Measurements from ENCODE around the gene FLRT1. TPM values are rescaled to one million over a fixed set of nuclear protein-coding genes. Genes with fewer than 3 reads are reported as not detected.

FLRT1 gene
- 0.06 TPM for polyA plus RNA-seq (2012; ENCODE audit: missing spikeins)

DNA sequence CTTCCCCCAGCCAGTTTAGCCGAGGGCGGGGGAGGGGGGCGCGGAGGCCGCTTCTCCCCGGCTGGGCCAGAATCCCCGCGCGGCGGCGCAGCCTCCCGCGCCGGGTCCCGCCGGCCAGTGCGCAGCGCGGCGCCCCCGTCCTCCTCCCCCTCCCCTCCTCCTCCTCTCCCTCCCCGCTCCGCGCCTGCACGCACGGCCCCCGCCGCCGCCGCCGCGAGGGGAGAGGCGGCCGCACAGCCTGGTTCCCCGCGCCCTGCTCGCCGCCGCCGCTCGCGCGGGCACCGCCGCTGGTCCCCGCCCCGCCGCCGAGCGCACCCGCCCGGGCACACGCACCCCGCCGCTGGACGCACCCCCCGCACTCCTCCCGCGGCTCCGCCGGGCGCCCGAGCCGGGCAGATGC lies at the start of gene FLRT1:
Gene FLRT1, plus strand, starts transcription at position 356 of the 400 bp plus-strand sequence. CDS start 80,337 bp downstream, outside the sequence.
- FAIRE-seq (no peak), DNase-seq (ENCODE audit: insufficient read length) (no peak)
- TF ChIP-seq POLR2A (IDR thresholded peaks at IDR 0.05; ENCODE audit: low read depth, low read length) (no peak), POLR2AphosphoS5 (IDR thresholded peaks at IDR 0.05; ENCODE audit: low read depth, low read length) (no peak), TAF1 (IDR thresholded peaks at IDR 0.05; ENCODE audit: borderline replicate concordance, low read depth, low read length) (no peak)

GRCh38 chr11:63986156-63986931 lies 49.4 kb upstream of the FLRT1 start, which contains the start of gene OTUB1:
Gene OTUB1 (plus strand): TSS chr11:63986438. CDS start chr11:63986457, 19 bp downstream.
- FAIRE-seq (peak; percentile 100), DNase-seq (ENCODE audit: insufficient read length) (peak; percentile 98)
- TF ChIP-seq POLR2AphosphoS5 (IDR thresholded peaks at IDR 0.05; ENCODE audit: low read depth, low read length) (peak; percentile 82), POLR2A (IDR thresholded peaks at IDR 0.05; ENCODE audit: low read depth, low read length) (peak; percentile 89), TAF1 (IDR thresholded peaks at IDR 0.05; ENCODE audit: borderline replicate concordance, low read depth, low read length) (peak; percentile 95)

DNA sequence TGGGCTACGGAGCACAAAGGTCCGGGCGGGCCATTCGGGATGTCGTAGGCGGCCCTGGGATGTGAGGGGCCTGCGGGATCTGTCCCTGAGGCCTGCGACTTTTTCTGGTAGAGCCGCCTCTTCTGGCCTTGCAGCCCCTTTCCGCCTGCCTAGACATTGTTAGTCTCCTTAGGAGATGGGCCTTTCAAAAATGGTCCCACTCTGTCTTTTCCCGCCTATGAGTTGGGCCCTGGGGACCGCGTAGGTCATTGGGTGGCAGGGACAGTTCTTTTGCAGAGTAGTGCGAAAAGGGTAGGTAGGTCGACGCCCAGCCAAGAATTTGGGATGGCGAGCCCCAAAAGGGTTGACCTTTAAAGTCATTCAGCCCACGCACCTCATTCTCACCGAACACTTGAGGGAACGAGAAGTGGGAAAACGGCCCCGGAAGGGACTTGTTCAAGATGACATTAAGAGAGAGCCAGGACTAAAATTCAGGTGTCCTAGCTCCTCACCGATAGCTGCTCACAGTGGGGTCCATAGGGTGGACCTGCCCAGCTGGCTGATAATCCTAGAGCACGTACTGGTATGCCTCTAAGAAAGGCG lies 48.7 kb upstream of the FLRT1 start:
- FAIRE-seq (no peak), DNase-seq (ENCODE audit: insufficient read length) (no peak)
- TF ChIP-seq TAF1 (IDR thresholded peaks at IDR 0.05; ENCODE audit: borderline replicate concordance, low read depth, low read length) (no peak), POLR2AphosphoS5 (IDR thresholded peaks at IDR 0.05; ENCODE audit: low read depth, low read length) (no peak), POLR2A (IDR thresholded peaks at IDR 0.05; ENCODE audit: low read depth, low read length) (no peak)

- no peak for DNase-seq (ENCODE audit: insufficient read length)
- TF ChIP-seq POLR2A (IDR thresholded peaks at IDR 0.05; ENCODE audit: low read depth, low read length) = no peak
- no peak for TF ChIP-seq TAF1 (IDR thresholded peaks at IDR 0.05; ENCODE audit: borderline replicate concordance, low read depth, low read length)
- no peak for TF ChIP-seq POLR2AphosphoS5 (IDR thresholded peaks at IDR 0.05; ENCODE audit: low read depth, low read length)
Measured at GRCh38 chr11:63991558-63991957, 44.2 kb upstream of the FLRT1 start.

DNA sequence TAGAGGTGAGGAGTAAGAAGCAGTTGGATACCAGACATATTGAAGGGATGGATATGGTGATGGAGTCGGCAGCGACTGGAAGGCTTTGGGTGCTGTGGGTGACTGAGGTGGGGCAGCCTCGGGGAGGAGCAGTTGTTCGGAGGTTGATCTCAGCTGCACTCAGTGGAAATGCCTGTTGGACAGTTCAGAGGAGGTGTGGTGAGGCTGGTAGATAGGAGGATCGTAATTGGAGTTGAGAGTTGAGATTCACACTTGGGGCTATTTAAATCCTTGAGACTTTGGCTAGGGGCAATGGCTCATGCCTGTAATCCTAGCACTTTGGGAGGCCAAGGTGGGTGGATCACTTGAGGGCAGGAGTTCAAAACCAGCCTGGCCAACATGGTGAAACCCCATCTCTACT lies 42.6 kb upstream of the FLRT1 start:
- no peak for DNase-seq (ENCODE audit: insufficient read length)
- no peak for FAIRE-seq
- TF ChIP-seq POLR2AphosphoS5 (IDR thresholded peaks at IDR 0.05; ENCODE audit: low read depth, low read length) = no peak
- no peak for TF ChIP-seq POLR2A (IDR thresholded peaks at IDR 0.05; ENCODE audit: low read depth, low read length)
- TF ChIP-seq TAF1 (IDR thresholded peaks at IDR 0.05; ENCODE audit: borderline replicate concordance, low read depth, low read length) = no peak

More at GRCh38 chr11:63991558-63991957, 44.2 kb upstream of the FLRT1 start:
- no peak for FAIRE-seq

DNA sequence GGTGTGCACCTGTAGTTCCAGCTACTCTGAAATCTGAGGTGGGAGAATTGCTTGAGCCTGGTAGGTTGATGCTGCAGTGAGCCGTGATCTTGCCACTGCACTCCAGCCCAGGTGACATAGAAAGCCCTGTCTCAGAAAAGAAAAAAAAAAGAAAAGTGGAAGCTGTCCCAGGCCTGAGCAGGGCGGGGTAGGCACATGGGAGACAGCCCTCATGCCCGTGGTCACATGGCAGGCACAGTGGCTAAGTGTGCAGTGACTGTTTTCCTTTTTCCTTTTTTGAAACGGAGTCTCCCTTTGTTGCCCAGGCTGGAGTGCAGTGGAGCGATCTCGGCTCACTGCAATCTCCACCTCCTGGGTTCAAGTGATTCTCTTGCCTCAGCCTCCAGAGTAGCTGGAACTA lies 41.7 kb upstream of the FLRT1 start:
- no peak for FAIRE-seq
- TF ChIP-seq POLR2A (IDR thresholded peaks at IDR 0.05; ENCODE audit: low read depth, low read length) (no peak), TAF1 (IDR thresholded peaks at IDR 0.05; ENCODE audit: borderline replicate concordance, low read depth, low read length) (no peak), POLR2AphosphoS5 (IDR thresholded peaks at IDR 0.05; ENCODE audit: low read depth, low read length) (no peak)
- no peak for DNase-seq (ENCODE audit: insufficient read length)

DNA sequence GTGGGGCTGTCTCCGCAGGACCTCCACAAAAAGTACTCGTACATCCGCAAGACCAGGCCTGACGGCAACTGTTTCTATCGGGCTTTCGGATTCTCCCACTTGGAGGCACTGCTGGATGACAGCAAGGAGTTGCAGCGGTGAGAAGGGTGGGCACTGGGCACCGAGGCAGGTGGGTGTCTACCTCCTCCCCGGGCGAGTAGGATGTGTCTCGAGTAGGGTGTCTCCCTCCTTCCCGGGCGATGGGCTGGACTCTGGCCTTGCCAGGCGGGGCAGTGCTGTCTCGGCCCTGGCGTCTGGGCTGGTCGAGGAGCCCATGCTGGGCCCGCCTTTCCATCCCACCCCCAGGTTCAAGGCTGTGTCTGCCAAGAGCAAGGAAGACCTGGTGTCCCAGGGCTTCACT lies 39.2 kb upstream of the FLRT1 start:
- FAIRE-seq (no peak), DNase-seq (ENCODE audit: insufficient read length) (no peak)
- no peak; the same call in 1 of the 2 replicates for TF ChIP-seq POLR2AphosphoS5 (IDR thresholded peaks at IDR 0.05; ENCODE audit: low read depth, low read length)
- no peak for TF ChIP-seq POLR2A (IDR thresholded peaks at IDR 0.05; ENCODE audit: low read depth, low read length)
- no peak for TF ChIP-seq TAF1 (IDR thresholded peaks at IDR 0.05; ENCODE audit: borderline replicate concordance, low read depth, low read length)

GRCh38 chr11:63997104-63997700 lies 38.5 kb upstream of the FLRT1 start:
- FAIRE-seq = no peak
- DNase-seq (ENCODE audit: insufficient read length) = no peak
- TF ChIP-seq POLR2AphosphoS5 (IDR thresholded peaks at IDR 0.05; ENCODE audit: low read depth, low read length) = no peak
- TF ChIP-seq POLR2A (IDR thresholded peaks at IDR 0.05; ENCODE audit: low read depth, low read length) = no peak
- no peak for TF ChIP-seq TAF1 (IDR thresholded peaks at IDR 0.05; ENCODE audit: borderline replicate concordance, low read depth, low read length)

DNA sequence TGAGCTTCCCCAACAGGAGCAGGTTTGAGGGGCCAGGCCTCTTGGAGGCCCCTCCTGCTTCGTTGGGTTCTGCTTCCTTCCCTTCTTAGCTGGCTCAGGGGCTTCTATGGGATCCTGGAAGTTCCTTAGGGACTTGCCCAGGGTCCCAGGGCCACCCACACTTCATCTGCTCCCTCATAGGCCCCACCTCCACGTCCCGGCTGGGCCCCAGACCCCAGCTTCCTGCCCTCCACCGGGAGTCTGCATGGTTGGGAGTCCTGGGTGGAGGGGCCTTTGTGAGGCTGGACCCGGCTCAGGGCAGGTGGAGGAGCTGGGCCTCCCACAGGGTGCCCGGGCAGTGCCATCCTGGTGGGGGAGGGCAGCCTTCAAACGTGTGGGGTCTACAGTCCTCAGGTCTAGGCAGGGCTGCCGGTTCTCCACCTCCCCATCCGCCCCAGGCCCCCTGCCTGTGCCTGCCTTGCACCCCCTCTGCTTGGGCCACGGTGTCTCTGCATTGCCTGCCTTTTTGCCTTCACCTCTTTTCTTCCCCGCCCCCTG lies 37.9 kb upstream of the FLRT1 start:
- TF ChIP-seq TAF1 (IDR thresholded peaks at IDR 0.05; ENCODE audit: borderline replicate concordance, low read depth, low read length) (no peak), POLR2AphosphoS5 (IDR thresholded peaks at IDR 0.05; ENCODE audit: low read depth, low read length) (no peak), POLR2A (IDR thresholded peaks at IDR 0.05; ENCODE audit: low read depth, low read length) (no peak)
- FAIRE-seq (no peak), DNase-seq (ENCODE audit: insufficient read length) (no peak)

- TF ChIP-seq TAF1 (IDR thresholded peaks at IDR 0.05; ENCODE audit: borderline replicate concordance, low read depth, low read length) = no peak
- no peak for TF ChIP-seq POLR2A (IDR thresholded peaks at IDR 0.05; ENCODE audit: low read depth, low read length)
- peak; percentile 53; the same call in 1 of the 2 replicates for TF ChIP-seq POLR2AphosphoS5 (IDR thresholded peaks at IDR 0.05; ENCODE audit: low read depth, low read length)
- no peak for DNase-seq (ENCODE audit: insufficient read length)
- FAIRE-seq = peak; percentile 27
Measured at GRCh38 chr11:63998558-63999348, 37.0 kb upstream of the FLRT1 start.
